A549 (cell line): ENCODE results near the gene NEK1. TPM values are rescaled to one million over a fixed set of nuclear protein-coding genes. Genes with fewer than 3 reads are reported as not detected.

Experiments used
- ATAC-seq, 2 experiments: fragments of 200-7000 bp in 1 of 2; fragments of >200 bp in 1 of 2; cut with Nextera tagmentation in 1 of 2; cut with Tn5 transposase in 1 of 2; 3 replicates each; pipeline versions ENCODE4 v1.8.0 to v1.9.1; 2018 to 2020; ENCODE audit warnings: mild to moderate bottlenecking in 1 of 2, moderate library complexity in 1 of 2
- CTCF ChIA-PET: fragments of 300-600 bp; sonication (Branson Sonifier 250); formaldehyde crosslinking; extraction: SDS; loops from one replicate; lab custom pipeline; 2021; ENCODE audit warnings: antibody characterized with exemption, inconsistent platforms; lab: Yijun Ruan, JAX
- POLR2A ChIA-PET: fragments of 350-600 bp; formaldehyde crosslinking; extraction: SDS; loops from one replicate; lab custom pipeline; 2021; ENCODE audit warnings: antibody characterized with exemption, inconsistent platforms; lab: Yijun Ruan, JAX
- DNase-seq, 2 experiments: peaks; one replicate each; pipeline versions ENCODE4 v3.0.0 to v3.0.0-alpha.2; 2011 to 2016; ENCODE audit warnings: low read depth in 1 of 2, low spot score in 1 of 2
- FAIRE-seq: peaks from 2 replicates; lab custom pipeline; 2011; peaks lifted over from hg19 to GRCh38; lab: Jason Lieb, UNC
- H3K27ac ChIP-seq, 2 experiments: fragments of >200 bp; sonication (Bioruptor Twin); formaldehyde crosslinking; 3 replicates each; pipeline ENCODE4 v1.5.1; 2016 to 2017
- H3K4me1 ChIP-seq: fragments of >200 bp; sonication (Bioruptor Twin); formaldehyde crosslinking; 3 replicates; pipeline ENCODE4 v1.6.1; 2016
- H3K4me2 ChIP-seq: fragments of >200 bp; sonication (Bioruptor Twin); formaldehyde crosslinking; 3 replicates; pipeline ENCODE4 v1.6.1; 2016
- H3K4me3 ChIP-seq: fragments of >200 bp; sonication (Bioruptor Twin); formaldehyde crosslinking; 3 replicates; pipeline ENCODE4 v1.5.1; 2016
- H3K9me3 ChIP-seq: fragments of >200 bp; sonication (Bioruptor Twin); formaldehyde crosslinking; 3 replicates; pipeline ENCODE4 v1.6.1; 2016
- BHLHE40 ChIP-seq: IDR thresholded peaks from 2 replicates; pipeline ENCODE4 v1.6.1; 2012; ENCODE audit warnings: low read depth, low read length, inconsistent platforms
- CHD2 ChIP-seq: fragments of 150-350 bp; IDR thresholded peaks from 2 replicates; pipeline ENCODE4 v1.6.1; 2014; ENCODE audit warnings: low read length; ENCODE audit not compliant: partially characterized antibody
- CTCF ChIP-seq: fragments of >200 bp; sonication (Bioruptor Twin); formaldehyde crosslinking; IDR thresholded peaks from 3 replicates; pipeline ENCODE4 v1.5.1; 2016
- EHF ChIP-seq: fragments of 250-450 bp; sonication (Bioruptor Pico); IDR thresholded peaks from 2 replicates; pipeline ENCODE4 v1.5.0; 2020; ENCODE audit warnings: mild to moderate bottlenecking
- FOSB ChIP-seq: fragments of 250-450 bp; sonication (Bioruptor Pico); IDR thresholded peaks from 2 replicates; pipeline ENCODE4 v1.5.0; 2020; ENCODE audit warnings: mild to moderate bottlenecking, moderate library complexity
- GATA3 ChIP-seq: IDR thresholded peaks from 2 replicates; pipeline ENCODE4 v1.6.1; 2012; ENCODE audit warnings: borderline replicate concordance
- HEYL ChIP-seq: fragments of 250-450 bp; sonication (Bioruptor Pico); IDR thresholded peaks from 2 replicates; pipeline ENCODE4 v1.8.0; 2021; ENCODE audit warnings: mild to moderate bottlenecking, moderate library complexity
- JUN ChIP-seq, 2 experiments: fragments of >200 bp; sonication (Bioruptor Twin); formaldehyde crosslinking; IDR thresholded peaks; 2 replicates in 1 of 2; 3 replicates in 1 of 2; pipeline ENCODE4 v1.6.1; 2016 to 2017
- JUNB ChIP-seq: fragments of >200 bp; sonication (Bioruptor Twin); formaldehyde crosslinking; IDR thresholded peaks from 2 replicates; pipeline ENCODE4 v1.6.1; 2016
- KDM1A ChIP-seq: fragments of 200-600 bp; sonication (generic); IDR thresholded peaks from 2 replicates; pipeline ENCODE4 v1.6.1; 2016; ENCODE audit warnings: low read depth, mild to moderate bottlenecking
- MAX ChIP-seq: IDR thresholded peaks from 2 replicates; pipeline ENCODE4 v1.6.1; 2012
- NFE2L2 ChIP-seq: fragments of 150-350 bp; conservative IDR thresholded peaks from 2 replicates; pipeline ENCODE4 v1.6.1; 2014; ENCODE audit warnings: low read length
- NPAS2 ChIP-seq: fragments of 250-450 bp; sonication (Bioruptor Pico); IDR thresholded peaks from 2 replicates; pipeline ENCODE4 v1.8.0; 2022; ENCODE audit warnings: mild to moderate bottlenecking, moderate library complexity, borderline replicate concordance
- NR3C1 ChIP-seq: fragments of >200 bp; sonication (Bioruptor Twin); formaldehyde crosslinking; IDR thresholded peaks from 3 replicates; pipeline ENCODE4 v1.6.1; 2017
- POLR2AphosphoS2 ChIP-seq: conservative IDR thresholded peaks from 2 replicates; pipeline ENCODE4 v1.6.1; 2012; ENCODE audit warnings: low read length, improper control_type of control experiment, inconsistent platforms
- REST ChIP-seq: fragments of 200-600 bp; sonication (generic); IDR thresholded peaks from 2 replicates; pipeline ENCODE4 v1.6.1; 2016; ENCODE audit warnings: antibody characterized with exemption, mild to moderate bottlenecking, moderate library complexity
- RFX5 ChIP-seq: fragments of 450-650 bp; IDR thresholded peaks from 2 replicates; pipeline ENCODE4 v1.7.1; 2014; ENCODE audit warnings: antibody characterized with exemption, mild to moderate bottlenecking, moderate library complexity
- TFCP2L1 ChIP-seq: fragments of 250-450 bp; sonication (Bioruptor Pico); IDR thresholded peaks from 2 replicates; pipeline ENCODE4 v1.5.0; 2021; ENCODE audit warnings: mild to moderate bottlenecking
- WGBS: methylation state at CpG from one replicate; pipeline ENCODE4 v1.1.6; 2017; ENCODE audit errors: missing lambda C conversion rate; 5-methylcytosine and 5-hydroxymethylcytosine counted together
- polyA plus RNA-seq, 4 experiments: library from polyadenylated mRNA; depleted of rRNA in 3 of 4; stranded (reverse); fragments of >200 nt; fragmentation: RNase III in 1 of 4; extraction: RNeasy Plus Mini Kit Qiagen cat#74134 plus additional on column Dnase treatment in 1 of 4; gene quantifications; 2 replicates in 3 of 4; 3 replicates in 1 of 4; pipeline ENCODE4 v1.2.3, GENCODE V29; 2011 to 2017

The NEK1 gene
- polyA plus RNA-seq, 2 of the 4 experiments (the other 2 are of a cell fraction) = 3.2 to 5.8 TPM

GRCh38 chr4:169652535-169652934 is 40.2 kb upstream of the NEK1 start:
- CTCF ChIA-PET = interaction anchor here (0.7 to 1.1 kb wide), 2 partner anchors 33 to 40 kb away, joined by 3 read pairs; partner anchors contain the start of gene NEK1
- FAIRE-seq (no peak), ATAC-seq (no peak)

GRCh38 chr4:169650227-169650936 is 38.0 kb upstream of the NEK1 start:
- Histone ChIP-seq H3K4me3 (no peak overlapping the region), H3K4me1 (peaks cover 4% of the 10 kb centered on the region; the same call in 1 of the 3 replicates)
- FAIRE-seq (no peak), DNase-seq (no peak)
- POLR2A ChIA-PET = no interaction called here
- TF ChIP-seq BHLHE40 (no peak), KDM1A (no peak), TFCP2L1 (no peak)
- TF ChIP-seq, all 56 proteins: peak for 0
- no peak overlapping the region for H3K27ac ChIP-seq
- H3K4me2 ChIP-seq = 0 out of 3 replicates have a peak overlapping the region, but pooled peaks have one; percentile 19
- CTCF ChIA-PET = interaction anchor here (0.7 kb wide), 1 partner anchor 9 kb away, joined by 3 read pairs; no protein-coding TSS in a partner anchor
- H3K9me3 ChIP-seq = no peaks in the 10 kb centered on the region
- ATAC-seq = no peak
- 91% methylated on average over 3 of the region's 3 CpGs for whole genome bisulfite sequencing

More at GRCh38 chr4:169652535-169652934, 40.2 kb upstream of the NEK1 start:
- peaks cover 6% of the 10 kb centered on the region; the same call in 2 of the 3 replicates for H3K4me1 ChIP-seq
- POLR2A ChIA-PET = no interaction called here
- no peak overlapping the region for H3K27ac ChIP-seq
- no peak overlapping the region for H3K4me2 ChIP-seq
- TF ChIP-seq NR3C1 (no peak), BHLHE40 (no peak), MAX (no peak), CTCF (no peak), EHF (no peak), CHD2 (no peak), FOSB (CRISPR knock-in tag) (no peak), REST (no peak), GATA3 (no peak), NPAS2 (CRISPR knock-in tag) (no peak), JUN (IDR thresholded peaks at IDR 0.05) (no peak), JUNB (no peak), POLR2AphosphoS2 (no peak), TFCP2L1 (no peak)
- no peaks in the 10 kb centered on the region for H3K9me3 ChIP-seq
- no peak for DNase-seq
- H3K4me3 ChIP-seq = no peak overlapping the region

- H3K4me3 ChIP-seq = no peak overlapping the region
- ATAC-seq = no peak
- POLR2A ChIA-PET = no interaction called here
- TF ChIP-seq NFE2L2 = no peak
- TF ChIP-seq RFX5 = no peak
- TF ChIP-seq HEYL = no peak
- no peak for TF ChIP-seq KDM1A
- TF ChIP-seq NR3C1 = no peak
- TF ChIP-seq, all 56 proteins: peak for 0
- no peak for FAIRE-seq
- Histone ChIP-seq H3K4me1 (peaks cover 4% of the 10 kb centered on the region; the same call in 1 of the 3 replicates), H3K9me3 (no peaks in the 10 kb centered on the region), H3K4me2 (0 out of 3 replicates have a peak overlapping the region, but pooled peaks have one; percentile 19), H3K27ac (no peak overlapping the region)
- DNase-seq = no peak
- CTCF ChIA-PET = interaction anchor here (0.7 kb wide), 1 partner anchor 9 kb away, joined by 3 read pairs; no protein-coding TSS in a partner anchor
- WGBS = 88% methylated on average over 7 of the region's 7 CpGs
Measured at GRCh38 chr4:169649545-169650226, 37.3 kb upstream of the NEK1 start.
